Measurements from ENCODE around the gene ATF2. TPM values are rescaled to one million over a fixed set of nuclear protein-coding genes. Genes with fewer than 3 reads are reported as not detected.

Gene ATF2
- total and polyA plus RNA-seq, 2 donors (not counting 3 experiments of a cell fraction or from before 2014, with no cell fraction given) = 36.3 to 57.1 TPM

DNA sequence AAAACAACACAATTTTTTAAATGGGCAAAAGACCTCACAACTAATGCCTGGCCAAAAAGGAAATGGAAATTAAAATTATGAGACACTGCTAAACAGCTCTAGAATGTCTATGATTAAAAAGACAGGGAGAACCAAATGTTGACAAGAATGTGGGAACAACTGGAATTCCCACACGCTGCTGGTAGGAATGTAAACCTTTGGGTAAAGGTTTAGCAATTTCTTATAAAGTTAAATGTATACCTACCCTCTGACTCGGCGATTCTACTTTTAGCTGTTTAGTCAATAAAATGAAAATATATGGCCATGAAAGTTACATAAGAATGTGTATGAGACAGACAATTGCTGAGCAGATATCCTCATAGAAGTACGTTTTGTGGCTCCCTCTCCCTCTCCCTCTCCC lies 60.9 kb downstream of the ATF2 start:
- dilution Hi-C loops (cut with MboI; ENCODE audit: extremely low pct_ligation_motif_present, low sequenced_read_pairs) (no loop called here), intact Hi-C loops (cut with micrococcal nuclease) (no loop called here)
- no peaks in the 10 kb centered on the region for H3K4me1 ChIP-seq (ENCODE audit: control insufficient read depth, extremely low read depth, insufficient read depth, low read length)
- H3K27me3 ChIP-seq (ENCODE audit: control insufficient read depth in 2 of 2, insufficient read depth in 2 of 2, low read length in 2 of 2) = no peaks in the 10 kb centered on the region
- no peak overlapping the region for H3K4me3 ChIP-seq (replicated peaks in 1 of 3; ENCODE audit: insufficient read depth in 1 of 3, low read depth in 1 of 3, low read length in 3 of 3)
- POLR2A ChIA-PET = no interaction called here
- no peaks in the 10 kb centered on the region for H3K9me3 ChIP-seq (replicated peaks; ENCODE audit: control insufficient read depth, insufficient read depth, low read length)
- no peak overlapping the region for H3K9ac ChIP-seq (replicated peaks; ENCODE audit: extremely low read depth, insufficient read depth, low read length)
- TF ChIP-seq FOS (IDR thresholded peaks at IDR 0.05; ENCODE audit: borderline replicate concordance, insufficient read depth, low read length) (no peak), JUN (IDR thresholded peaks at IDR 0.05; ENCODE audit: borderline replicate concordance, insufficient read depth, insufficient read length, low read depth) (no peak), EZH2 (IDR thresholded peaks at IDR 0.05; ENCODE audit: borderline replicate concordance, low read depth, low read length, severe bottlenecking) (no peak), POLR2A (IDR thresholded peaks at IDR 0.05; ENCODE audit: low read depth, low read length) (no peak), GATA2 (IDR thresholded peaks at IDR 0.05; ENCODE audit: insufficient read depth, insufficient read length, low read depth, low read length) (no peak), MYC (IDR thresholded peaks at IDR 0.05; ENCODE audit: low read depth, low read length) (no peak), POLR2AphosphoS5 (IDR thresholded peaks at IDR 0.05; ENCODE audit: insufficient read depth, low read depth, low read length) (no peak)
- TF ChIP-seq, protein P1, sequence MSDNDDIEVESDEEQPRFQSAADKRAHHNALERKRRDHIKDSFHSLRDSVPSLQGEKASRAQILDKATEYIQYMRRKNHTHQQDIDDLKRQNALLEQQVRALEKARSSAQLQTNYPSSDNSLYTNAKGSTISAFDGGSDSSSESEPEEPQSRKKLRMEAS (IDR thresholded peaks at IDR 0.05; ENCODE audit: insufficient read depth, insufficient read length) = no peak
- TF ChIP-seq, protein P2, sequence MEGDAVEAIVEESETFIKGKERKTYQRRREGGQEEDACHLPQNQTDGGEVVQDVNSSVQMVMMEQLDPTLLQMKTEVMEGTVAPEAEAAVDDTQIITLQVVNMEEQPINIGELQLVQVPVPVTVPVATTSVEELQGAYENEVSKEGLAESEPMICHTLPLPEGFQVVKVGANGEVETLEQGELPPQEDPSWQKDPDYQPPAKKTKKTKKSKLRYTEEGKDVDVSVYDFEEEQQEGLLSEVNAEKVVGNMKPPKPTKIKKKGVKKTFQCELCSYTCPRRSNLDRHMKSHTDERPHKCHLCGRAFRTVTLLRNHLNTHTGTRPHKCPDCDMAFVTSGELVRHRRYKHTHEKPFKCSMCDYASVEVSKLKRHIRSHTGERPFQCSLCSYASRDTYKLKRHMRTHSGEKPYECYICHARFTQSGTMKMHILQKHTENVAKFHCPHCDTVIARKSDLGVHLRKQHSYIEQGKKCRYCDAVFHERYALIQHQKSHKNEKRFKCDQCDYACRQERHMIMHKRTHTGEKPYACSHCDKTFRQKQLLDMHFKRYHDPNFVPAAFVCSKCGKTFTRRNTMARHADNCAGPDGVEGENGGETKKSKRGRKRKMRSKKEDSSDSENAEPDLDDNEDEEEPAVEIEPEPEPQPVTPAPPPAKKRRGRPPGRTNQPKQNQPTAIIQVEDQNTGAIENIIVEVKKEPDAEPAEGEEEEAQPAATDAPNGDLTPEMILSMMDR (IDR thresholded peaks at IDR 0.05; ENCODE audit: extremely low read depth in 1 of 2, insufficient read depth in 1 of 2, low read depth in 1 of 2, low read length in 2 of 2) = no peak
- H3K9me1 ChIP-seq (replicated peaks; ENCODE audit: control insufficient read depth, extremely low read depth, insufficient read depth, low read length) = no peaks in the 10 kb centered on the region
- no peak overlapping the region for H2AFZ ChIP-seq (ENCODE audit: low read depth, low read length)
- no peak overlapping the region for H3K27ac ChIP-seq (ENCODE audit: insufficient read depth, low read depth, low read length)
- DNase-seq (ENCODE audit: low read depth, low spot score) (no peak), FAIRE-seq (no peak)
- CTCF ChIA-PET = interaction anchor here (1.0 to 1.8 kb wide), 3 partner anchors 12 to 26 kb away, joined by 3 to 5 read pairs (median 4); no protein-coding TSS in a partner anchor
- BruUV-seq (replicated peaks) = no TSS peak
- H4K20me1 ChIP-seq (replicated peaks; ENCODE audit: control insufficient read depth, extremely low read depth, insufficient read depth, low read length) = no peaks in the 10 kb centered on the region
- no peak overlapping the region for H3K4me2 ChIP-seq (ENCODE audit: insufficient read depth, low read length)
- peaks cover 3 to 7% of the 10 kb centered on the region in 2 experiments for H3K36me3 ChIP-seq (ENCODE audit: control insufficient read depth in 2 of 2, extremely low read depth in 1 of 2, insufficient read depth in 2 of 2, low read length in 2 of 2)
- no peaks in the 10 kb centered on the region for H3K79me2 ChIP-seq (ENCODE audit: control insufficient read depth, insufficient read depth, low read length)

Data from endothelial cell of umbilical vein (primary cell).